ENCODE data around the gene FMO5. TPM values are rescaled to one million over a fixed set of nuclear protein-coding genes. Genes with fewer than 3 reads are reported as not detected.
"Not testable (repeated sequence)": the region's sequence is repeated elsewhere in the genome, so short reads cannot be mapped to it uniquely, and the experiment has no call there.

FMO5 gene
- total RNA-seq, 1 donor from 2014 or later: 95.9 TPM

GRCh38 chr1:147168626-147169058 is 56.5 kb downstream of the FMO5 start:
- DNase-seq (no peak), ATAC-seq (no peak)
- TF ChIP-seq CTCF (IDR thresholded peaks at IDR 0.05): no peak
- Histone ChIP-seq H3K9me3 (no peaks in the 10 kb centered on the region), H3K4me3 (no peak overlapping the region), H3K27ac (no peak overlapping the region), H3K4me1 (peaks cover 13% of the 10 kb centered on the region), H3K27me3 (no peaks in the 10 kb centered on the region), H3K36me3 (peaks cover 11% of the 10 kb centered on the region)
- intact Hi-C loops (cut with DNase I): no loop called here

GRCh38 chr1:147167365-147167764 is 57.8 kb downstream of the FMO5 start:
- ATAC-seq: no peak
- H3K36me3 ChIP-seq: peaks cover 11% of the 10 kb centered on the region
- no peaks in the 10 kb centered on the region for H3K27me3 ChIP-seq
- peaks cover 10% of the 10 kb centered on the region for H3K4me1 ChIP-seq
- no peak overlapping the region for H3K27ac ChIP-seq
- no peak for DNase-seq
- TF ChIP-seq CTCF (IDR thresholded peaks at IDR 0.05): no peak
- intact Hi-C loops (cut with DNase I): no loop called here
- no peak overlapping the region for H3K4me3 ChIP-seq
- H3K9me3 ChIP-seq: no peaks in the 10 kb centered on the region

GRCh38 chr1:147163019-147163418 is 62.1 kb downstream of the FMO5 start:
- H3K36me3 ChIP-seq: peaks cover 54% of the 10 kb centered on the region
- no peak overlapping the region for H3K4me3 ChIP-seq
- H3K27ac ChIP-seq: no peak overlapping the region
- intact Hi-C loops (cut with DNase I): no loop called here
- no peaks in the 10 kb centered on the region for H3K9me3 ChIP-seq
- ATAC-seq (no peak), DNase-seq (no peak)
- no peaks in the 10 kb centered on the region for H3K4me1 ChIP-seq
- no peaks in the 10 kb centered on the region for H3K27me3 ChIP-seq
- no peak for TF ChIP-seq CTCF (IDR thresholded peaks at IDR 0.05)

- intact Hi-C loops (cut with DNase I): no loop called here
- no peaks in the 10 kb centered on the region for H3K4me1 ChIP-seq
- no peak overlapping the region for H3K4me3 ChIP-seq
- TF ChIP-seq CTCF (IDR thresholded peaks at IDR 0.05): no peak
- H3K36me3 ChIP-seq: peaks cover 63% of the 10 kb centered on the region
- DNase-seq (no peak), ATAC-seq (no peak)
- no peaks in the 10 kb centered on the region for H3K9me3 ChIP-seq
- H3K27ac ChIP-seq: no peak overlapping the region
- H3K27me3 ChIP-seq: no peaks in the 10 kb centered on the region
Observed at GRCh38 chr1:147162093-147162492, 63.0 kb downstream of the FMO5 start.

GRCh38 chr1:147157116-147157515 is 68.0 kb downstream of the FMO5 start:
- intact Hi-C loops (cut with DNase I); H3K27ac ChIP-seq; DNase-seq; H3K9me3 ChIP-seq; H3K4me1 ChIP-seq; H3K27me3 ChIP-seq; H3K4me3 ChIP-seq; ATAC-seq: not testable (repeated sequence)
- peaks cover 58% of the 10 kb centered on the region for H3K36me3 ChIP-seq

GRCh38 chr1:147156642-147157041 is 68.5 kb downstream of the FMO5 start:
- H3K27me3 ChIP-seq: no peaks in the 10 kb centered on the region
- H3K36me3 ChIP-seq: peaks cover 53% of the 10 kb centered on the region
- TF ChIP-seq CTCF (IDR thresholded peaks at IDR 0.05): no peak
- intact Hi-C loops (cut with DNase I): no loop called here
- no peaks in the 10 kb centered on the region for H3K9me3 ChIP-seq
- DNase-seq (no peak), ATAC-seq (no peak)
- no peak overlapping the region for H3K4me3 ChIP-seq
- H3K4me1 ChIP-seq: no peaks in the 10 kb centered on the region
- no peak overlapping the region for H3K27ac ChIP-seq

All from upper lobe of right lung (tissue), 1 donor.